Putamen (tissue), 1 donor: Measurements from ENCODE around the gene ZNF507.
"Not testable (repeated sequence)": the region's sequence is repeated elsewhere in the genome, so short reads cannot be mapped to it uniquely, and the experiment has no call there.

Experiments
- DNase-seq: peaks from one replicate; pipeline ENCODE4 v3.0.0-alpha.2; 2016; ENCODE audit warnings: low spot score

Gene ZNF507

DNA sequence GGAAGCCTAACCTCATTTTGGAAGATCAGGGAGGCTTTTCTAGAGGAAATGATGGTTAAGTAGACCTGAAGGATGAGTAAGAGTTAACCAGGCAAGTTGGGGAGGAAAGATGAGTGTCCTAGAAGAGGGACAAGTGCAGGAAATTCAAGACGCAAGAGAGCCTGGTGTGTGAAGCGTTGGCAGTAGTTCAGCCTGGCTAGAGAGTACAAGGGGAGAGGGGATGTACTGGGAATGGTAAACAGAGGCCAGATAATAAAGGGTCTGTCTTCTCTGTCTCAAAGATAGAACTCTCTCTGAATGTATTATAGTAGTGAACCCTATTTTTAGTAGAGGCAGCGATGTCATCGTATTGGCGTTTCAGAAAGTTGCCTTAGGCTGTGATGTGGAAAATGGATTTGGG lies 69.8 kb downstream of the ZNF507 start:
- peak; percentile 30 for DNase-seq

DNA sequence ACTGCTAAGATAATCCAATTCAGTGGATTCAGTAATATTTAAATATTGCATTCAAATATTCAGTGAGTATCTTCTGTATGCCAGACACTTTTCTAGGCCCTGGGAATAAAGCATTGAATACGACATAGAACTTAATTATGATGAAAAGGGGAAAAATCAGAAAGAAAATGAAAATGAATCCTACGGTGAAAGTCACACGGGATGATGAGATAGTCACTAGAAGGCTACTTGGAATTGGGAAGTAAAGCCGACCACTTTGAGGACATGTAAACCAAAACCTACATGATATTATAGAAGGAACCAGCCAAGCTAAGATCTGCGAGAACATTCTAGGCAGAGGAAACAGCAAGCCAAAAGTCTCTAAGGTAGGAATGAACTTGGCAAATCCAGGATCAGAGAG lies 70.3 kb downstream of the ZNF507 start:
- DNase-seq: no peak

DNA sequence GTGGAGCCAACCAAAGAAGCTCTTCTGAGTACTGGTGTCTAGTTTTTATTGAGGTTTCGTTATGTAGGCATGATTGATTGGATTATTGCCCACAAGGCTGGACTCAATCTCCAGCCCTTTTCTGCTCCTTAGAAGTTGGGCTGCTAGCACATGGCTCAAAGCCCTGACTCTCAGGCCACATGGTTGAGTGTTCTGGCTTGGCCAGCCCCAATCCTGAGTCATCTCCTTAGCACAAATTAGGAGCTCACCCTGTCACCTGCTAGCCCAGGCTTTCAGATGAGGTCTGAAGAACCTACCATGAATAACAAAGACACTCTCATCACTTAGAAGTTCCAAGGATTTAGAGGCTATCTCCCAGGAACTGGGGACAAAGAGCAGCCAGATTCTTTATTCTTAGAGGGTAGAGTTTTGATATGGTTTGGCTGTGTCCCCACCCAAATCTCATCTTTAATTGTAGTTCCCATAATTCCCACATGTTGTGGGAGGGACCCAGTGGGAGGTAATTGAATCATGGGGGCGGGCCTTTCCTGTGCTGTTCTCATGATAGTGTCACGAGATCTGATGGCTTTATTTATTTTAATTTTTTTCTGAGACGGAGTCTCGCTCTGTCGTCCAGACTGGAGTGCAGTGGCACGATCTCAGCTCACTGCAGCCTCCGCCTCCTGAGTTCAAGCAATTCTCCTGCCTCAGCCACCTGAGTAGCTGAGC lies 71.5 kb downstream of the ZNF507 start:
- DNase-seq: no peak

DNA sequence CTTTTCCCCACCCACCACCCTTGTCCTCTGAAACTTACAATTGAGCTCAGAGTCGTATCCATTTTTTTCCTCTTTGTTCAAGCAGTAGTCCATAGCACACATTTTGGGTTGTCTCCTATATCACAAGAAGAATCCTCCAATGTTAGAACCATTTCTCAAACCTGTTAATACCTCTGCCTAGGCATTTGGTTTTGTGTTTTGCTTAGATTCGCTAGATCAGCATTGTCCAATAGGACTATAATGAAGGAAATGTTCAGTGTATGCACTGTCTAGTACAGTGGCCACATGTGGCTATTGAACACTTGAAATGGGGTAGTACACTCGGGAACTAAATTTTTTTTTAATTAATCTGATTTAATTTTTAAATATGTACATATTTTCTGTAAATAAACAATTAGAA lies 72.7 kb downstream of the ZNF507 start:
- no peak for DNase-seq

DNA sequence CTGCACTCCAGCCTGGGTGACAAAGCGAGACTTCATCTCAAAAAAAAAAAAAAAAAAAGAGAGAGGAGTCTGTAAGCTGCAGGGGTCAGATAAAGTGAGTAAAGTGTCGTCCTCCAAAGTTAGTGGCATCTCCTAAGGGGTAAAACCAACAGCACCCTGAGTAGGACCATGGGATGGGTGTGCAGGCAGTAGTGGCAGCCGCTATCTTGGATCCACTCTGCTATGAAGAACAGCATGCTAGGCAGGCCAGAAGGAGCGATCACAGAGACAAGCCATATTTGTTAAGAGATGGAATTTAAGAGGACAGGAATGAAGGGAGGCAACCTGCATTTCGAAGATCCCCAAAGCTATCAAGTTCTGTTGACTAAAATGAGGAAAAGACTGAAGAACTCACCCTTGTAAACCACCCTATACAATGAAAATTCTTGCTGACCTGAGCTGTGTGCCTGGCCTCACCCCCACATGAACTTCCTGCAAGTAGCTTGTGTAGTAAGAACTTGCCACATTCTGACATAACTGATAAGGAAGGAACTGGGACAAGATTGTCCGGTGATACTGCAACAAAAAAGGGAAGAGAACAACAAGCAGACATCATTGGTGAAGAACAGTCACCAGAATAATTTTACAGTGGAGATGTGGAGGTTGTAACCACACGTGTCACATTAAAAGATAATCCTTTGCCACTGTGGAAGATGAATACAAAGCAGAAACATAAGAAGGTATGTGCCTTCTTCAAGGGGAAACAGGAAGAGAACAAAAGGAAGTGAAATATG lies 76.4 kb downstream of the ZNF507 start:
- no peak for DNase-seq

DNA sequence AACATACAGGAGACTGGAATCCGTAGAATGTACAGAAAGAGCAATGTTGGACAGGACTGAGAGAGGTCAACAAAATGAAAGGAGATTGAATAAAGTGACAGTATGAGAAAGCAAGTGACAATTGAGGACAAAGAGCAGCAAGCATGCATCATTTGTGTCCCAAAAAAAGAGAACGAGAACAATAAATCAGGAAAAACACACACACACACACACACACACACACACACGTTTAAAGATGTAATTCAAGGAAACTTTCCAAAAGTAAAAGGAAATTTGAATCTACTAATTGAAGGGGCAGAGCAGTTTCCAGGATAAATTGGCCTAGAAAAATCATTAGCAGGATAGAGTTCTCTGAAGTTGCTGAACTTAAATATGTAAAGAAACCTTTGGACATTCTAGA lies 77.0 kb downstream of the ZNF507 start:
- no peak for DNase-seq

DNA sequence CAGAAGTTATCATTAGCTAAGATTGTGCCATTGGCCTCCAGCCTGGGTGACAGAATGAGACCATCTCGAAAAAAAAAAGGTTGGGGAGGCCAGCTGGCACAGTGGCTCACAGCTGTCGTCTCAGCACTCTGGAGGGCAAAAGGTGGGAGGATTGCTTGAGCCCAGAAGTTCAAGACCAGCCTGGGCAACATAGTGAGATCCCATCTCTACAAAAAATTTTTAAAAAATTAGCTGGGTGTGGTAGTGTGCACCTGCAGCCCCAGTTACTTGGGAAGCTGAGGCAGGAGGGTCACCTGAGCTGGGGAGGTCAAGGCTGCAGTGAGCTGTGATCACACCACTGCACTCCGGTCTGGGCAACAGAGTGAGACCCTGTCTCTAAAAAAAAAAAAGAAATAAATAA lies 78.5 kb downstream of the ZNF507 start:
- not testable (repeated sequence) for DNase-seq

DNA sequence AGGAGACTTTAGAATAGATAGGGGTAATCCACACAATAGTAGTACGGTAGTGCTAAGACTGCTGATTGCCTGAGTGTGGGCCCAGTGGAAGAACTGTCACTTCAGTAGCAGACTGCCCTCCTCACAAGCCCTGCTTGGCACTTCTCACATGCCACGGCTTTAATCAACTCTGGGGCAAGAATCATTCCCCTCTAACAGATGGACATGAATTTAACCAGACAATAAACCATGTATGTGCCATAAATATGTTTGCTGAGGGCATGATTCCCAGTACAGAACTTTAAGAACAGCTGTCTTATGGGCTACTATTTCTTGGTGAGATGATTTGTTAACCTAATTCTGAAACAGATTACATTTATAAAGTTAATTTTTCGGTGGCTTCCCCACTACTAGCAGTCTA lies 82.1 kb downstream of the ZNF507 start:
- no peak for DNase-seq

DNA sequence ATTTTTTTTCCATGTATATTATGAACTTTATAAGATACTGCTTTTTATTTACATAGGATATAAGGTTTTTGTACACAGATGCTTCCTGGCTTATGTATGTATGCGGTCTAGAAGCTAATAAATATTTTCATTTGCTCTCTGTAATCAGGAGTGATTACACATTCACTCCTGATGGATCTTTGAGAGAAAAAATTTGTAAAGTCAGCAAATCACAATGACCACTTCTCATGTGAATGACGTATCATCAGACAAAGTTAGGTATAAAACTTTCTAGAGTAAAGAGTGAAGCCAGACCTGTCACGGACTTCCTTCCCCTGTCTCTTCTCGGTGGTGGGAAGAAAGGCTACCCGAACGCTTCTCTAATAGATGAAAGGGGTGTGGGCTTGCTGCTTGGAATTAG lies 91.3 kb downstream of the ZNF507 start:
- no peak for DNase-seq

DNA sequence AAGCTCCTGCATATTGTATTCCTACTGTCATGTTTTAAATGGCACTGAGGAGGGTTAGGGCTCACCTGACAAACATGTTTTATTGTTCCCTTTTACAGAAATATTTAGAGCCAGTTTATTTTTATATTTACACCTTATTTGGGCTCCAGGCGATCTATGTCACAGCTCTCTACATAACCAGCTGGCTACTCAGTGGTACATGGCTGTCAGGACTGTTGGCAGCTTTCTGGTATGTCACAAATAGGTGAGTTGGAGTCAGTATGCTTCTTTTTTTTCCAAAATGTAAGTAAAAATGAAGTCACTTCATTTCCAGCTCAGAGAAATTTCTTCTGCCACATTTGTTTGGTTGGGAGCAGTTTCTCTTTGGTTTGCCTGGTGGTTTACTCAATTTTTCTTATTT lies 91.7 kb downstream of the ZNF507 start:
- DNase-seq: no peak
